Stimulated activated CD4-positive, alpha-beta T cell treated with anti-CD3 and anti-CD28 coated beads, Interleukin-12 subunit alpha, Interleukin-12 subunit beta, amount 100 ng/mL, for 48 hours (primary cell): ENCODE results near the gene MYO1E.
"Not testable (repeated sequence)": the region's sequence is repeated elsewhere in the genome, so short reads cannot be mapped to it uniquely, and the experiment has no call there.

Experiments used
- DNase-seq, 3 donors: peaks; one replicate each; pipeline ENCODE4 v3.0.0-alpha.2; 2020; ENCODE audit warnings: low read depth in 2 of 3, low spot score in 1 of 3

The MYO1E gene

GRCh38 chr15:59143281-59143680 is 229.4 kb downstream of the MYO1E start:
- no peak for DNase-seq

GRCh38 chr15:59140422-59141226 is 232.0 kb downstream of the MYO1E start:
- DNase-seq: no peak

- DNase-seq: peak; percentile 35 to 42 (median 42)
Measured at GRCh38 chr15:59138243-59138642, 234.4 kb downstream of the MYO1E start.

DNA sequence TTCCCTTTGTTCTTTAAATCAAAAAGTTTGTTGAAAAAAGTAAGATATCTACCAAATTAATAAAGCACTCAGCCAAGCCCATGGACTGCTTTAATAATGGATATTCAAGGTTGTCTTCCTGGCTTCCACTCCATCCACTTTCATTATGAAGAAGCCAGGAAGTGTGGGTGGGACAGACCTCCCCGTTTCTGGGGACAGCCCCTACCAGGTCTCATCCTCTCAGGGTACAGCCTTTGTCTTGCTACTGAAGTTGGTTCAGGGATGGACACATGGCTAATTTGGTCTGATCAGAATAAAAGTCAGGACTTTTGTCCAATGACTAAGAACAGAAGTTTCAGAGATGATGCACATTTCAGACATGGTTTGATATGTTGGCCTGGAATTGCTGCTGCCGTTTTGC is 235.1 kb downstream of the MYO1E start:
- DNase-seq: peak in 1 of 3 donors; percentile 3

- DNase-seq: no peak
Measured at GRCh38 chr15:59133929-59134427, 238.7 kb downstream of the MYO1E start.

- DNase-seq: no peak
Measured at GRCh38 chr15:59131969-59132562, 240.6 kb downstream of the MYO1E start.

DNA sequence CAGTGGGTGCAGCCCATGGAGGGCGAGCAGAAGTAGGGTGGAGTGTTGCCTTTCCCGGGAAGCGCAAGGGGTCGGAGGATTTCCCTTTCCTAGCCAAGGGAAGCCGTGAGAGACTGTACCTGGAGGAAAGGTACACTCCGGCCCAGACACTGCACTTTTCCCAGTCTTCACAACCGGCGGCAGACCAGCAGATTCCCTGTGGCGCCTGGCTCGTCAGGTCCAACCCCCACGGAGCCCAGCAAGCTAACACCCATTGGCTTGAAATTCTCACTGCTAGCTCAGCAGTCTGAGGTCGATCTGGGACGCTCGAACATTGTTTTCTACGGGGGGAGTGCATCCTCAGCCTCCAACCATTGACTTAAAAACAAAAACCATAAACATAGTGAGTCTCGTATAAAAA is 241.2 kb downstream of the MYO1E start:
- no peak for DNase-seq

DNA sequence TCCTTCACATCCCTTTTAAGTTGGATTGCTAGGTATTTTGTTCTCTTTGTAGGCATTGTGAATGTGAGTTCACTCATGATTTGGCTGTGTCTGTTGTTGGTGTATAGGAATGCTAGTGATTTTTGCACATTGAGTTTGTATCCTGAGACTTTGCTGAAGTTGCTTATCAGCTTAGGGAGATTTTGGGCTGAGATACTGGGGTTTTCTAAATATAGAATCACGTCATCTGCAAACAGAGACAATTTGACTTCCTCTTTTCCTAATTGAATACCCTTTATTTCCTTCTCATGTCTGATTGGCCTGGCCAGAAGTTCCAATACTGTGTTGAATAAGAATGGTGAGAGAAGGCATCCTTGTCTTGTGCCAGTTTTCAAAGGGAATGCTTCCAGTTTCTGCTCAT is 245.4 kb downstream of the MYO1E start:
- not testable (repeated sequence) for DNase-seq

- DNase-seq: not testable (repeated sequence)
Measured at GRCh38 chr15:59125683-59126082, 247.0 kb downstream of the MYO1E start.

GRCh38 chr15:59124261-59124660 is 248.4 kb downstream of the MYO1E start:
- DNase-seq: no peak

DNA sequence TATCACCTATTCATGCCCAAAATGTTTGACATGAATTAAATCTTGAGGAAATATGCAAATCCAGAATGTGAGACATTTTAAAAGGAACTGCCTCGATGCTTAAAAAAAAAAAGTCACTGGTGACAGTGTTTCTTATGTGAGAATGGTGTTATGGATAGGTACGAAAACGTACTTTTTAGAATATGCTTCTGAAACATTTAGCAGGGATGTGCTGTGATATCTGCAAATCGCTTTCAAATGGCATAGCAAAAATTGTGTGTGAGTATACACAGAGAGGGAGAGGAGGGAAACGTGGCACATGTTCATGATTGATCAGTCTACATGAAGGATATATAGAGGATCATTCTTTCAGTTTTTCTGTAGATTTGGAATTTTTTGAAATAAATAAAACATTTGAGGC is 251.7 kb downstream of the MYO1E start:
- no peak for DNase-seq

- no peak for DNase-seq
Measured at GRCh38 chr15:59119625-59120024, 253.0 kb downstream of the MYO1E start.

GRCh38 chr15:59116771-59117170 is 255.9 kb downstream of the MYO1E start:
- no peak for DNase-seq

- no peak for DNase-seq
Measured at GRCh38 chr15:59116141-59116540, 256.5 kb downstream of the MYO1E start.

DNA sequence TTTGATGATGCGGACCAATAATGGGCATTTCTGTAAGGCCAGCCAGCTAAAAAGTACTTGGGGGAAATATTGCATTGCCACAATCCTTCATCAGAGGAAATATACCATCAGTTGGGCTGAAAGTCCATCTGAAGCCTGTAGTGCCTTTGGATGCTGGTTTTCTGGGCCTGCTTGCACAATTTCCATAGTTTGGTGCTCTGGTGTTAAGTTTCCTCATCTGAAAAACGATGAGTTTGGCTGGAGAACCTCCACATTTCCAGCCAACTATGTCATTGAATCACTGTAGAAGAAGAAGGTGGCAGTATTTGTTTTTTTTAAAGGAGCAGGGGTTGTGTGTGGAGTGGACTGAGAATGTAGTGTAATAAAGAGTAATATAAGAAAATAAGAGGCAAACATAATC is 257.6 kb downstream of the MYO1E start:
- DNase-seq: no peak

GRCh38 chr15:59111251-59111650 is 261.4 kb downstream of the MYO1E start:
- no peak for DNase-seq

DNA sequence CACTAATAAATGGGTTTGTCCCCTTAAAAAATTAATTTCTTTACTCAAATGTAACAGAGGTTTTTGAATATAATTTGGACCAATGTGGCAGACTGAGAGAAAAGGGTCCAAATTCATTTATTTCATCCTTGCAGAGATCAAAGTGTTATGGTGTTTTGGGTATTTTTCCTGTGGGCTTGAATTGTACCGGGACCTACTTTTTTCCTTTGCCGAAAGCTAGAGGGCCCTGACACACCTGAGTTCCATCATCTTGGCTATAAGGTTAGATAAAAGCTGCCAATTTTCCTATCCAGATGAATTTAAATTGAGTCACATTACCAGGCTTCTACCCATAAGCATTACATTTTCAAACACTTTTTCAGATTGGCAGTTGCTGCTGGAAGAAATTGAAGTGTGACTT is 266.8 kb downstream of the MYO1E start:
- DNase-seq: no peak

- DNase-seq: peak; percentile 70 to 74 (median 72)
Measured at GRCh38 chr15:59104912-59105732, 267.5 kb downstream of the MYO1E start, which contains the start of gene CCNB2. CCNB2 (plus strand) TSS chr15:59105146; CDS start chr15:59105269, 123 bp downstream.

DNA sequence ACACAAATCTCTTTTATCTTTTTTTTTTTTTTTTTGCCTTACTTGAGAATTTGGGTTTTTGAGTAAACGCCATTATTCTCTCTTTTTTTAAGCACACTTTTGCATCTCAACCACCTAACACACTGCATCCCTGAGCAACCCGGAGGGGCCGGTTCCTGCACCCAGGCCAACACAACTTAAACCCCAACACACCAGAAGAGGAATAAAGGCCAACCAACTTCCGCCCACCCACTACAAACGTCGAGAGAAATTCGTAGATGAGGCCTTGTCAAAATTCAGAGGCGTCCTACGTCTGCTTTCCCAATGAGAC is 268.1 kb downstream of the MYO1E start:
- DNase-seq: no peak

DNA sequence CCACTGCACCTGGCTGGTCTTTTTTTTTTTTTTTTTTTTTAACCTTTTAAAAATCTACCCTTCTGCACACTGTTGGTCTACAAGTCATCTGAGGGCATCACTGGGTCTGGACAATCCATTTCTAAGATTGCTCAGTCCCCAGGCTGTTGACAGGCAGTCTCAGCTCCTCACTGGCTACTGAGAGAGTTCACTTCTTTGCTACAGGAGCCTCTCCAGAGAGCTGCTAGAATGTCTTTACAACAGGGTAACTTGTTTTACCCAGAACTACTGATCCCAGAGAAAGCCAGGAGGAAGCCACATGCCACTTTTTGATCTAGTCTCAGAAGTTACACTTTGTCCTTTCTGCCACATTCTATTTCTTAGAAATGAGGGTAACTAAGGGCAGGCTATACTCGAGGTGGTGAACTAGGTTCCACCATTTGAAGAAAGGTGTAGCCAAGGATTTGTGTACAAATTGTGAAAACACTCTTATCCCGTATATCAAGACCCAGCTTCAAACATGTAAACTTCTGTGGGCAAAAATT is 273.4 kb downstream of the MYO1E start:
- DNase-seq: no peak

GRCh38 chr15:59096429-59096828 is 276.2 kb downstream of the MYO1E start:
- DNase-seq: no peak

DNA sequence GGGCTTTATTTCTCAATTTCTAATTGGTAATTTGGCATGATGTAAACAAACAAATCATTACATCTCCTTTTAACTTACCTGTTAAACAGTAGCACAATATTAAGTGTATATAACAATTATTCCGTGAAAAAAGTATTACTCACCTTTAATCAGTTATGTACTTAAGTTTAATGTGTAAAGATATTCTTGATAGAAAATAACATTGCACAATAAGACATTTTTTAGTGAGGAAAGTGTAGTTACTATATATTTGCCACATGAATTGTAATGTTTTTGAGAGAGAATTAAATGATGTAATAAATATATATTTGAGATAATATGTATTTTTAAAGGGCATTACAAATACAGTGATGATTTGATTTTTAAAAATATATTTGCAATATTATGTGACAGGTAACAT is 278.6 kb downstream of the MYO1E start:
- no peak for DNase-seq
